HG03520 (cell line): ENCODE results near the gene UNC50.
"Not testable (repeated sequence)": the region's sequence is repeated elsewhere in the genome, so short reads cannot be mapped to it uniquely, and the experiment has no call there.

Experiments used
- ATAC-seq: cut with Tn5 transposase; IDR thresholded peaks from one replicate; pipeline ENCODE4 v1.9.1; 2021; ENCODE audit warnings: mild to moderate bottlenecking, moderate library complexity; ENCODE audit not compliant: unreplicated experiment

The UNC50 gene

GRCh38 chr2:98608962-98609604 is 694 bp downstream of the UNC50 start:
- ATAC-seq, result peak; percentile 3

GRCh38 chr2:98614024-98614739 is 5.8 kb downstream of the UNC50 start:
- no peak for ATAC-seq

- ATAC-seq, result no peak
Observed at GRCh38 chr2:98615481-98615880, 7.1 kb downstream of the UNC50 start.

GRCh38 chr2:98617149-98617548 is 8.8 kb downstream of the UNC50 start:
- no peak for ATAC-seq

- no peak for ATAC-seq
Observed at GRCh38 chr2:98623657-98624056, 15.3 kb downstream of the UNC50 start.

GRCh38 chr2:98632351-98632750 is 24.0 kb downstream of the UNC50 start:
- no peak for ATAC-seq

- no peak for ATAC-seq
Observed at GRCh38 chr2:98634406-98635092, 26.2 kb downstream of the UNC50 start.

GRCh38 chr2:98637401-98638147 is 29.2 kb downstream of the UNC50 start:
- no peak for ATAC-seq

- no peak for ATAC-seq
Observed at GRCh38 chr2:98643496-98644100, 35.2 kb downstream of the UNC50 start.

GRCh38 chr2:98647636-98648035 is 39.2 kb downstream of the UNC50 start:
- ATAC-seq, result no peak

- ATAC-seq, result no peak
Observed at GRCh38 chr2:98648451-98648850, 40.1 kb downstream of the UNC50 start.

- ATAC-seq, result no peak
Observed at GRCh38 chr2:98649135-98649991, 41.0 kb downstream of the UNC50 start.

GRCh38 chr2:98649992-98650375 is 41.6 kb downstream of the UNC50 start:
- ATAC-seq, result no peak

GRCh38 chr2:98650998-98651397 is 42.6 kb downstream of the UNC50 start:
- ATAC-seq, result no peak

- ATAC-seq, result no peak
Observed at GRCh38 chr2:98654699-98655495, 46.5 kb downstream of the UNC50 start.

- no peak for ATAC-seq
Observed at GRCh38 chr2:98656800-98657199, 48.4 kb downstream of the UNC50 start.

- ATAC-seq, result no peak
Observed at GRCh38 chr2:98658816-98659490, 50.6 kb downstream of the UNC50 start.

GRCh38 chr2:98659491-98659840 is 51.1 kb downstream of the UNC50 start:
- not testable (repeated sequence) for ATAC-seq
